Daoy (cell line): ENCODE results near the gene IL17D. TPM values are rescaled to one million over a fixed set of nuclear protein-coding genes. Genes with fewer than 3 reads are reported as not detected.

ENCODE experiments used
- DNase-seq: peaks from one replicate; pipeline ENCODE4 v3.0.0-alpha.2; 2015; ENCODE audit warnings: low read depth
- total RNA-seq: library from RNA; depleted of rRNA; stranded (reverse); fragments of >200 nt; shearing (Covaris generic); gene quantifications from 2 replicates; pipeline ENCODE4 v1.2.3, GENCODE V29; 2014

IL17D gene
- total RNA-seq, 1 experiment from 2014 or later, result 0.46 TPM

- no peak for DNase-seq
These were observed 11.9 kb upstream of the IL17D start for GRCh38 chr13:20691616-20692015.

- DNase-seq, result no peak
These were observed 7.4 kb upstream of the IL17D start for GRCh38 chr13:20696073-20696472.

GRCh38 chr13:20699715-20700114, 3.8 kb upstream of the IL17D start:
- DNase-seq, result peak; percentile 26

- DNase-seq, result no peak
These were observed 3.2 kb upstream of the IL17D start for GRCh38 chr13:20700288-20700687.

- no peak for DNase-seq
These were observed 2.0 kb upstream of the IL17D start for GRCh38 chr13:20701461-20701860.

- DNase-seq, result no peak
These were observed 977 bp upstream of the IL17D start for GRCh38 chr13:20702530-20702914.

- peak; percentile 78 for DNase-seq
These were observed 420 bp downstream of the IL17D start for GRCh38 chr13:20703780-20704458.

GRCh38 chr13:20704459-20705069, 1.1 kb downstream of the IL17D start:
- no peak for DNase-seq

GRCh38 chr13:20706661-20707060, 3.2 kb downstream of the IL17D start:
- no peak for DNase-seq

GRCh38 chr13:20708216-20708615, 4.7 kb downstream of the IL17D start:
- no peak for DNase-seq

GRCh38 chr13:20709369-20709768, 5.9 kb downstream of the IL17D start:
- no peak for DNase-seq

- DNase-seq, result no peak
These were observed 6.3 kb downstream of the IL17D start for GRCh38 chr13:20709782-20710181.

- DNase-seq, result no peak
These were observed 8.0 kb downstream of the IL17D start for GRCh38 chr13:20711301-20712044.

- no peak for DNase-seq
These were observed 9.5 kb downstream of the IL17D start for GRCh38 chr13:20713014-20713376.

GRCh38 chr13:20713751-20714150, 10.3 kb downstream of the IL17D start:
- peak; percentile 84 for DNase-seq

GRCh38 chr13:20714161-20714560, 10.7 kb downstream of the IL17D start:
- peak; percentile 68 for DNase-seq

GRCh38 chr13:20714563-20715329, 11.2 kb downstream of the IL17D start:
- DNase-seq, result peak; percentile 35

GRCh38 chr13:20715330-20715712, 11.8 kb downstream of the IL17D start:
- DNase-seq, result no peak

GRCh38 chr13:20716951-20717350, 13.5 kb downstream of the IL17D start:
- no peak for DNase-seq

GRCh38 chr13:20717581-20718542, 14.4 kb downstream of the IL17D start:
- no peak for DNase-seq

GRCh38 chr13:20718958-20719566, 15.6 kb downstream of the IL17D start:
- no peak for DNase-seq
